Cardiac muscle cell (in vitro differentiated cells and primary cell): Measurements from ENCODE around the gene CNTN5. TPM values are rescaled to one million over a fixed set of nuclear protein-coding genes. Genes with fewer than 3 reads are reported as not detected.

Source experiments
- DNase-seq, 2 donors: peaks; one replicate each; pipeline versions ENCODE4 v3.0.0 to v3.0.0-alpha.2; 2010 to 2017; ENCODE audit warnings: low read depth in 1 of 2, low spot score in 1 of 2
- H3K27ac ChIP-seq: fragments of 200-600 bp; sonication (generic); 2 replicates; pipeline ENCODE4 v1.5.1; 2016
- H3K27me3 ChIP-seq: fragments of 200-600 bp; sonication (generic); 2 replicates; pipeline ENCODE4 v1.6.0; 2016; ENCODE audit warnings: control low read depth
- H3K36me3 ChIP-seq: fragments of 200-600 bp; sonication (generic); 2 replicates; pipeline ENCODE4 v1.5.1; 2016; ENCODE audit warnings: control low read depth
- H3K4me1 ChIP-seq: fragments of 200-600 bp; sonication (generic); 2 replicates; pipeline ENCODE4 v1.8.1; 2017; ENCODE audit warnings: low read depth, mild to moderate bottlenecking, mixed run types
- H3K4me3 ChIP-seq: fragments of 200-600 bp; sonication (generic); 2 replicates; pipeline ENCODE4 v1.5.1; 2016; ENCODE audit warnings: mild to moderate bottlenecking
- H3K9me3 ChIP-seq: fragments of 200-600 bp; sonication (generic); 2 replicates; pipeline ENCODE4 v1.5.1; 2017; ENCODE audit warnings: low read depth, mild to moderate bottlenecking, control low read depth
- CTCF ChIP-seq: IDR thresholded peaks from 2 replicates; pipeline ENCODE4 v1.5.1; 2012; ENCODE audit warnings: low read depth, mild to moderate bottlenecking, low read length
- polyA plus RNA-seq: library from polyadenylated mRNA; unstranded; fragments of >200 nt; fragmentation: Nextera tagmentation; extraction: Ambion mirVana; gene quantifications from 2 replicates; pipeline ENCODE4 v1.2.1, GENCODE V29; 2016
- total RNA-seq: library from RNA; depleted of rRNA; stranded (reverse); fragments of >200 nt; gene quantifications from 2 replicates; pipeline ENCODE4 v1.2.3, GENCODE V29; 2016

The CNTN5 gene
- total and polyA plus RNA-seq, 2 experiments from 2014 or later = 30.0 to 41.3 TPM

GRCh38 chr11:100214791-100215190 lies 1194.0 kb downstream of the CNTN5 start:
- Histone ChIP-seq H3K27ac (no peak overlapping the region), H3K36me3 (no peaks in the 10 kb centered on the region), H3K27me3 (no peaks in the 10 kb centered on the region), H3K4me3 (no peak overlapping the region), H3K4me1 (peaks cover 3% of the 10 kb centered on the region), H3K9me3 (no peaks in the 10 kb centered on the region)
- DNase-seq = no peak
- TF ChIP-seq CTCF = no peak

- H3K9me3 ChIP-seq = no peaks in the 10 kb centered on the region
- no peak overlapping the region for H3K4me3 ChIP-seq
- H3K4me1 ChIP-seq = peaks cover 4% of the 10 kb centered on the region
- DNase-seq = peak in 1 of 2 donors; percentile 1
- no peaks in the 10 kb centered on the region for H3K27me3 ChIP-seq
- TF ChIP-seq CTCF = no peak
- H3K27ac ChIP-seq = no peak overlapping the region
- no peaks in the 10 kb centered on the region for H3K36me3 ChIP-seq
Measured at GRCh38 chr11:100220801-100221200, 1200.1 kb downstream of the CNTN5 start.

- no peaks in the 10 kb centered on the region for H3K27me3 ChIP-seq
- no peaks in the 10 kb centered on the region for H3K9me3 ChIP-seq
- H3K36me3 ChIP-seq = no peaks in the 10 kb centered on the region
- no peak overlapping the region for H3K27ac ChIP-seq
- H3K4me1 ChIP-seq = peaks cover 4% of the 10 kb centered on the region
- DNase-seq = no peak
- H3K4me3 ChIP-seq = no peak overlapping the region
- TF ChIP-seq CTCF = no peak
Measured at GRCh38 chr11:100221791-100222190, 1201.0 kb downstream of the CNTN5 start.

- Histone ChIP-seq H3K27ac (no peak overlapping the region), H3K36me3 (no peaks in the 10 kb centered on the region), H3K4me1 (peaks cover 4% of the 10 kb centered on the region), H3K27me3 (no peaks in the 10 kb centered on the region), H3K4me3 (no peak overlapping the region), H3K9me3 (no peaks in the 10 kb centered on the region)
- DNase-seq = no peak
- TF ChIP-seq CTCF = no peak
Measured at GRCh38 chr11:100224541-100225034, 1203.8 kb downstream of the CNTN5 start.

GRCh38 chr11:100229086-100229485 lies 1208.3 kb downstream of the CNTN5 start:
- H3K4me3 ChIP-seq = no peak overlapping the region
- H3K4me1 ChIP-seq = no peaks in the 10 kb centered on the region
- TF ChIP-seq CTCF = no peak
- DNase-seq = no peak
- no peaks in the 10 kb centered on the region for H3K27me3 ChIP-seq
- no peaks in the 10 kb centered on the region for H3K9me3 ChIP-seq
- H3K36me3 ChIP-seq = no peaks in the 10 kb centered on the region
- H3K27ac ChIP-seq = no peak overlapping the region

- Histone ChIP-seq H3K27ac (no peak overlapping the region), H3K4me1 (no peaks in the 10 kb centered on the region), H3K9me3 (no peaks in the 10 kb centered on the region), H3K27me3 (no peaks in the 10 kb centered on the region), H3K36me3 (no peaks in the 10 kb centered on the region), H3K4me3 (no peak overlapping the region)
- no peak for DNase-seq
- TF ChIP-seq CTCF = no peak
Measured at GRCh38 chr11:100232006-100232405, 1211.3 kb downstream of the CNTN5 start.
